GM19238 (cell line): ENCODE data around the gene SYNC.
"Not testable (repeated sequence)": the region's sequence is repeated elsewhere in the genome, so short reads cannot be mapped to it uniquely, and the experiment has no call there.

ENCODE experiments used
- DNase-seq: peaks from one replicate; pipeline ENCODE4 v3.0.0; 2011; ENCODE audit warnings: low spot score; ENCODE audit not compliant: insufficient read length

The SYNC gene

DNA sequence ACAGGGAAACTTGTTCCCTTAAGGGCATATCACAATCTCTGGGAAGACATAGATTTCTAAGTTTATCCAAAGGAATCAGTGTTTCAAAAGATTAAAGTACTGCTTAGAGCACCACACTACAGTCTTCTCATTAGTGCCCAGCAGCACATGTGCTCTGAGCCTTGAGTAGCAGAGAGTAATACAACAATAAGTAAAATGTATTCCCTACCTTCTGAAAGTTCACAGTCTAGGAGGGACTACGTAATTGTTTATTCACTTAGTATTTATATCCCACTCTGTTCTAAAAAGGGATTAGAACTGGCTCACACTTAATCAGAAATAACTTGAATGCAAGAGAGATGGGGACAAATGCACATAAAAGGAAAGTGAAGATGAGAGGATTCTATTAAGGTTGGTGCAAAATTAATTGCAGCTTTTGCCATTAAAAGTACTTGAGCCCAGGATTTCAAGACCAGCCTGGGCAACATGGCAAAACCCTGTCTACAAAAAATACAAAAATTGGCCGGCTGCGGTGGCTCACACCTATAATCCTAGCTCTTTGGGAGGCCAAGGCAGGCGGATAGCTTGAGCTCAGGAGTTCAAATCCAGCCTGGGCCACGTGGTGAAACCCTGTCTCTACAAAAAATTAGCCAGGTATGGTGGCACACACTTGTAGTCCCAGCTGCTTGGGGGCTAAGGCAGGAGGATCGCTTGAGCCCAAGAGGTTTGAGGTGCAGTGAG, 9.0 kb downstream of the SYNC start:
- DNase-seq = no peak

- DNase-seq = no peak
Measured at GRCh38 chr1:32686387-32686786, 16.2 kb downstream of the SYNC start.

DNA sequence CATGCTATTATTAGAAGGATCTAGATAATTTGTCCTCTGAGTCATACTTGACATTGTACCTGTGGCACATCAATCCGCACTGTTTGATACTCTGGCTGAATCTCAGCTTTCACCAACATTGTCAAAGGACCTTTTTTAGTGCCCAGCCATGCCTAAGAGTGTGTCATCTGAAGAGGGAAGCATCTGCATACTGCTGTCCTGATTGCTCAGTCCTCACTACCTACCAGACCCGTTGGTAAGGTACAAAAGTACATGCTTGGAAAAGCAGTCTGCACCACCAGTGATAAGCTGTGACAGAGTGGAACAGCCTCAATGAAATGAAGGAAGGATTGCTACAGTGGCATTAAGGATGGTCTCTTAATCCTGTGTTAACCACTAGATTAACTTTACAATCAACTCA, 17.1 kb downstream of the SYNC start:
- no peak for DNase-seq

DNA sequence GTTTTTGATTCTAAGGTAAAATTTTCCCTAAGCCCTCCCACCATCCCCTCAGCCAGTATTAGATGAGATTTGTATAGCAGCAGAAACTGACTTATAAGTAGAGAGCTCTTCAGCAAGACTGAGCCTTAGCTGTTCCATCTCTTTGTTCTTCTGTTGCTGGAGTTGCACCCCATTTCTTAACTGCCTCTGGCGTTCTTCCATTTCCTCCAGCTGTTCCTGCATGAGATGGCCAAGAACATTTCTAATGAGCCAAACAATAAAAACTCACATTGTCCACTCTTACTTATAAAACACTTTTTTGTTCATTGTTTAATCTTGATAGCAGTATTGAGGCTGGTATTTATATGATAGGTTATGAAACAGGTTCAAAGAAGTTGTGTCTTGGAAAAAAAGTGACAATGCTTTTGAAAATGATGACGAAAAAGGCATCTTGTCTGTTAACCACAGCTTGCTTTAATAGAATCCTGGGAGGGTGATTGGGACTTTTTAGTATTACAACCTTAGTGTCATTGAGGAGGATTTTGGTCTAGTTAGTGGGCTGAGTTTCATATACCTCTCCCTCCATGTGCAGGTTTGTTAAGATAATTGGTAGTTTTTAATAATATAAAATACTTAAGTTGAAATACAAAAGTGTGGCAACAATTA, 18.3 kb downstream of the SYNC start:
- no peak for DNase-seq

DNA sequence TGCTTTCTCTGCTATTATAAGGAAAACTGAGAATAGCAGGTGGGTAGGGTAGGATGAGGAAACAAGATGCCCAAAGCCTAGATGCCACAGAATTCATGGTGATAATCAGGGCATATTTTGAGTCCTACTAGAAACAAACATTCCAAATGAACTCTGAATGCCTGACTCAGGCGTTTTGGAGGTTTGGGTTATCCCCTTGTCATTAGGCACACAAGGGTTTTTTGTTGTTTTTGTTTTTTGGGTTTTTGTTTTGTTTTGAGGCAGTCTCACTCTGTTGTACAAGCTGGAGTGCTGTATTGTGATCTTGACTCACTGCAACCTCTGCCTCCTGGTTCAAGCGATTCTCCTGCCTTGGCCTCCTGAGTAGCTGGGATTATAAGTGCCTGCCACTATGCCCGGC, 19.2 kb downstream of the SYNC start:
- DNase-seq = no peak

DNA sequence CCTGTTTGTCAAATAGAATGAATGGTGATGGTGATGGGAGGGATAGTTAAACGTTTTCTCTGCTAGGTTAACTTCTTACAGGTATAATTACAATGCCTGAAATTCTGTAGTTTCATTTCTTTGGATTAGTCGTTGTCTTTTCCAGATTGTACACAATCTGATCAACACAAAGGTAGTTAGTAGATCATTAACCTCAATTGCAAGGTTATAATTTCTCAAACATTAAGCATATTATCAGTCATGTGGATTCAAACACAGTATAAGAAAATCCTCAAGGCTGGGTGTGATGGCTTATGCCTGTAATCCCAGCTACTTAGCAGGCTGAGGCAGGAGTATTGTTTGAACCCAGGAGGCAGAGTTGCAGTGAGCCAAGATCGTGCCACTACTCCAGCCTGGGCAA, 20.6 kb downstream of the SYNC start:
- no peak for DNase-seq

DNA sequence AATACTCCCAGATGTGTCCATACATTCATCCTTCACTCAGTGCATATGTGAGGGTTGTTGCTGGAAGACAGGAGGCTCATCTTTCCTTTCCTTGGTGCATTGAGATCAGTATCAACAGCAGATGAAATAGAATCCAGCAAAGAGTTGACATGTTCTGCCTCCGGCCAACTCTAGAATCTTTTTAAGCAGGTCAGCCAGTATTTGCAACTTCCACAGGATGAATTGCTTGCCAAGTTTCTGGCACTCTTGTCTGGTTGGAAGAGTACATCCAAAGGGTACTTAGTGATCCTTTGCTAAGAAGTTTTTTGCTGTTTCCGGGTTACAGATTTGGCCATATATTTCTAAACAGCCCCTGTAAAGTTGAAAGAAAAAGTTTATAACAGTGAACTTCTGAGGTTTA, 21.1 kb downstream of the SYNC start:
- no peak for DNase-seq

GRCh38 chr1:32680642-32681041, 21.9 kb downstream of the SYNC start:
- DNase-seq = no peak

- not testable (repeated sequence) for DNase-seq
Measured at GRCh38 chr1:32679993-32680392, 22.6 kb downstream of the SYNC start.

DNA sequence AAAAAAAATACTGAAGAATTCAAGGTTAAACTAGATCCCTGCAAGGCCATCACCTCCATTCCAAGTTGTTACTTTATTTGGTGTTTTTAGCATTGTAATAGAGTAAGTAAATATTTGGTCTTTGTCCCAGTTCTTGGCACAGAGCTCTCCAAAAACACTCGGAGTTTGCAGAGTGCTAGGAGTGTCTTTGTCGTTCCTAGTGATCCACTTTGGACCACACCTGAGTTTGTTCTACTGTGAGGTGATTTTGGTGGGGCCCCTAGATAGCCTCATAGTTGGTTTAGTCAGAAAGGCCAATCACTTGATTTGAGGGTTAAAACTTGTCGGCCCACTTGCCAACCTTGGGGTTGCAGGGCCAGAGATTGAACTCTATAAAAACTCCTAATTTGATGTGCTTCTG, 25.6 kb downstream of the SYNC start:
- DNase-seq = no peak

DNA sequence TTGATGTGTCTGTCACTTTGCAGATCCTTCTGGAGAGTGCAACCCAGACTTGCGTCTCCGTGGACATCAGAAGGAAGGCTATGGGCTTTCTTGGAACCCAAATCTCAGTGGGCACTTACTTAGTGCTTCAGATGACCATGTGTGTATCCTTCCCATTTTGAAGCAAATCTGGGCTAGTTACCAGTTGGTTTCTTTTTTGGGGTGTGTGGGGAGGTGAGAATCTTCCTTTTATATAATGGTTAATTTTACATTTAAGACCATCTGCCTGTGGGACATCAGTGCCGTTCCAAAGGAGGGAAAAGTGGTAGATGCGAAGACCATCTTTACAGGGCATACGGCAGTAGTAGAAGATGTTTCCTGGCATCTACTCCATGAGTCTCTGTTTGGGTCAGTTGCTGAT, 33.9 kb downstream of the SYNC start:
- not testable (repeated sequence) for DNase-seq

DNA sequence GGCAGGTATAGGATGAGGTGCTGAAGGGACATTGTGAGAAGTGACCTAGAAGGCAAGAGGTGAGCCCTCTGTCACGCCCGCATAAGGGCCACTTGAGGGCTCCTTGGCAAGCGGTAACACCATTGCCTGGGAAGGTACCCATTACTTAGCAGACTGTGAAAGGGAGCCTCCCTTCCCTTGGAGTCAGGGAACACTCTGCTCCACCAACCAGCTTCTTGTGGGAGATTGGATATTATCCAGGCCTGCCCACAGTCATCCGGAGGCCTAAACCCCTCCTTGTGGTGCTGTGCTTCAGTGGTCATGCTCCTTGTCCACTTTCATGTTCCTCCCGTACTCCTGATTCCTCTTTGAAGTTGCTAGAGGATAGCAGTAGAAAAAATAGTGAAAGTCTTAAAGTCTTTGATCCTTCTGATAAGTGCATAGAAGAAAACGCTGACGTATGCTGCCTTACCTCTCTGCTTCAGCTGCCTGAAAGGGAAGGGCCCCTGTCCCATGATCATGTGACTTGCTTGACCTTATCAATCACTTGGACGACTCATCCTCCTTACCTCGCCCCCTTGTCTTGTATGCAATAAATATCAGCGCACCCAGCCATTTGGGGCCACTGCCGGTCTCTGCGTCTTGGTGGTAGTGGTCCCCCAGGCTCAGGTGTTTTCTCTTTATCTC, 35.5 kb downstream of the SYNC start:
- no peak for DNase-seq

DNA sequence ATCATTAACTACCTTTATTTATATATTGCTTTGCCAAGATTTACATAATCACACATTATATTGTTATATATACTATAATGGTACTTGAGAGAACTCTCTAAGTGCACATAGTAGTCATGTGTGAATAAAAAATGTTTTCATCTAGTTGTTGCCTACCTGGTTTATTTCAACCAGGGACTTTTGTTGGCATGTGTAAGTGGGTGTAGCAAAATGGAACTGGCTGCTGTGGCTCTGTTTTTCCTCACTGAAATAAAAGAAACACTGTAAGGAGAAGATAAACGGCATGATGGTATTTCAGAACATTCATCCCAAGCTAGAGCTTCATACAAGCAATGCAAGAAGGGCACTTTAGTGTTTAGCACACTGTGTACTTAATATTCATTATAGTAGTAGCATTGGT, 36.7 kb downstream of the SYNC start:
- no peak for DNase-seq

DNA sequence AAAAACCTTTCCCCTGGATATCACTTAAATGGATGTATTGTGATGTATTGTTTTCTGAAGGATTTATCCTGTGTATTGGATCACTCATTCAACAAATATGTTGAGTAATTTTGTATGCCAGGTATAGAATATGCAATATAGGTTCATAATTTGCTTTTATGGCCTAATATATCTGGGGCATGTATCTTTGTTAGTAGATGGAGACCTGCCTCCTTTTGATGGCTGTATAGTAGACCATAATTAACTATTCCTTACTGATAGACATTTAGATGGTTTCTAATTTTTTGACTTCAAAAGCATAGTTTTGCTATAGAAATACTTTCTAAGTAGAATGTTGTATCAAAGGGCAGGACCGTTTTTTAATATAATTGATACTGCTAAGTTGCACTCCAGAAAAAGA, 43.0 kb downstream of the SYNC start:
- DNase-seq = no peak

GRCh38 chr1:32652244-32652962, 50.2 kb downstream of the SYNC start:
- no peak for DNase-seq

GRCh38 chr1:32651461-32652073, 51.0 kb downstream of the SYNC start:
- peak; percentile 27 for DNase-seq

DNA sequence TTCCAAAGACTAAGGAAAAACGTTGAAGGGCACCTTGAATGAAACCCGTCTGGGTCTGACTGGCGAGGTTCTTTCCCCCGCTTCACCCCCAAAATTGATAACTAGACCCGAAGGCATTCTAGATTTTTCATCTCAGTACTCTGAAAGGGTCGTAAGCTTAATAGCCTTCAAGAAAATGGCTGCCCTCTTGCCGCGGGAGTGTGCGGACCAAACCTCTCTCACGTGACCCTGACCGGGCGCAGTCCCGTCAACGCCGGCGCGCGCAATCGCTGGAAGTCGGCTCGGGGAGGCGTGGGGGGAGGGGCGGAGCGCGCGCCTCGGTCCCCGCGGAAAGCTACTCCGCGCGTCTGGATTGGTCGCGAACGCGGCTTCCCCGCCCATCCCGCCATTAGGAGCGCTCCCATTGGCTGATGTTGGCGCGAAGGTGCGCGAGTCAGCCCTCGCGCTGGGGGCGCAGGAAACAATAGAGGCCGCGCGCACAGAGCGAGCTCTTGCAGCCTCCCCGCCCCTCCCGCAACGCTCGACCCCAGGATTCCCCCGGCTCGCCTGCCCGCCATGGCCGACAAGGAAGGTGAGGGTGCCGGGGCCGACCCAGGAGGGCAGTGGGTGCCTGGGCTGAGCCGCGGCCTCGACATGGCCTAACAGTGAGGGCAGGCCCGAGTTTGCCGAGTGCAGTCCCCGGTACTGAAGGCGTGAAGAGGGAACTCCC, 51.7 kb downstream of the SYNC start, which contains the start of gene RBBP4:
Gene RBBP4 (plus strand): TSS at position 457 of the 709 bp plus-strand sequence. CDS start 99 bp downstream, at position 556.
- DNase-seq = peak; percentile 93

- DNase-seq = peak; percentile 75
Measured at GRCh38 chr1:32650248-32650751, 52.3 kb downstream of the SYNC start, which contains the start of gene ZBTB8OS. Gene ZBTB8OS, minus strand, starts transcription at chr1:32650550. Its CDS starts 21 bp downstream, at chr1:32650529.

DNA sequence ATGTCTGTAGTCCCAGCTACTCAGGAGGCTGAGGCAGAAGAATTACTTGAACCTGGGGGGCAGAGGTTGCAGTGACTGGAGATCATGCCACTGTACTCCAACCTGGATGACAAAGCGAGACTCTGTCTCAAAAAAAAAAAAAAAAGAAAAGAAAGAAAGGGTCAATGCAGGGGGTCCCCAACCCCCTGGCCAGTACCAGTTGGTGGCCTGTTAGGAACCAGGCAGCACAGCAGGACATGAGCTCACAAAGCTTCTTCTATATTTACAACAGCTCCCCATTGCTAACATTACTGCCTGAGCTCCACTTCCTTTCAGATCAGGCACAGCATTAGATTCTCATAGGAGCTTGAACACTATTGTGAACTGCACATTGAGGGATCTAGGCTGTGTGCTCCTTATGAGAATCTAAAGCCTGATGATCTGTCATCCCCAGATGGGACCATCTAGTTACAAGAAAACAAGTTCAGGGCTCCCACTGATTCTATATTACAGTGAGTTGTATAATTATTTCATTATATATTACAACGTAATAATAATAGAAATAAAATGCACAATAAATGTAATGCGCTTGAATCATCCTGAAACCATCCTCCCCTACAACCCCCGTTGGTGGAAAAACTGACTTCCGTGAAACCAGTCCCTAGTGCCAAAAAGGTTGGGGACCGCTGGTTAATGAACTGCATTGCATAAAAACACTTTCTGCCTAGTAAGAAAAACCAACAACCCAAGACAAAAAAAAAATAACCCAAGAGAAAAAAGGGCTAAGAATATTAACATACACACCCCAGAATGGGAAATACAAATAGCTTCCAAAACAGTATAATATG, 55.0 kb downstream of the SYNC start:
- DNase-seq = no peak

GRCh38 chr1:32644426-32644825, 58.1 kb downstream of the SYNC start:
- DNase-seq = no peak
